H1 (cell line): ENCODE results near the gene NPHP4. TPM values are rescaled to one million over a fixed set of nuclear protein-coding genes. Genes with fewer than 3 reads are reported as not detected.
A peak's percentile ranks its signal among the peaks of the same experiment; 100 is the strongest.

Source experiments
- CTCF ChIA-PET: fragments of 300-600 bp; sonication (Branson Sonifier 250); formaldehyde crosslinking; loops from one replicate; lab custom pipeline; 2021; ENCODE audit not compliant: partially characterized antibody; lab: Charles Lee
- POLR2A ChIA-PET: fragments of 300-600 bp; sonication (Branson Sonifier 250); formaldehyde crosslinking; loops from one replicate; lab custom pipeline; 2021; ENCODE audit warnings: inconsistent platforms; ENCODE audit not compliant: partially characterized antibody; lab: Charles Lee
- DNase-seq, 2 experiments: peaks; one replicate each; pipeline versions ENCODE4 v3.0.0 to v3.0.0-alpha.2; 2010 to 2022; ENCODE audit warnings: low spot score in 2 of 2, low read depth in 1 of 2, mixed read lengths in 1 of 2
- FAIRE-seq: peaks from 2 replicates; lab custom pipeline; 2011; peaks lifted over from hg19 to GRCh38; lab: Jason Lieb, UNC
- H2AFZ ChIP-seq: 2 replicates; pipeline ENCODE4 v1.8.1; 2012; ENCODE audit warnings: low read length, inconsistent platforms
- H2AK5ac ChIP-seq: 2 replicates; pipeline ENCODE4 v1.6.1; 2013; ENCODE audit warnings: low read depth, low read length
- H2BK120ac ChIP-seq: replicated peaks from 2 replicates; pipeline ENCODE3; 2013; ENCODE audit warnings: low read depth, low read length, inconsistent platforms
- H2BK12ac ChIP-seq: 2 replicates; pipeline ENCODE4 v1.6.1; 2013; ENCODE audit warnings: low read depth, low read length
- H2BK15ac ChIP-seq: 2 replicates; pipeline ENCODE4 v1.6.1; 2013; ENCODE audit warnings: low read length
- H2BK20ac ChIP-seq: 2 replicates; pipeline ENCODE4 v1.6.1; 2013; ENCODE audit warnings: low read length
- H2BK5ac ChIP-seq: 2 replicates; pipeline ENCODE4 v1.6.1; 2013; ENCODE audit warnings: low read depth, low read length
- H3K14ac ChIP-seq: 2 replicates; pipeline ENCODE4 v1.6.1; 2013; ENCODE audit warnings: inconsistent platforms; ENCODE audit not compliant: insufficient read length
- H3K18ac ChIP-seq: 2 replicates; pipeline ENCODE4 v1.6.1; 2013; ENCODE audit warnings: low read length; ENCODE audit errors: extremely low read depth
- H3K23ac ChIP-seq: 2 replicates; pipeline ENCODE4 v1.6.1; 2013; ENCODE audit warnings: inconsistent platforms; ENCODE audit not compliant: insufficient read length
- H3K23me2 ChIP-seq: 2 replicates; pipeline ENCODE4 v1.6.1; 2013; ENCODE audit warnings: low read depth, low read length
- H3K27ac ChIP-seq: 2 replicates; pipeline ENCODE4 v1.6.1; 2011; ENCODE audit warnings: low read depth, low read length, inconsistent platforms
- H3K27me3 ChIP-seq, 4 experiments: replicated peaks in 1 of 4; 1 replicate in 1 of 4; 2 replicates in 3 of 4; pipeline versions ENCODE4 v1.6.1 to v1.8.1; 2011 to 2013; ENCODE audit warnings: low read length in 3 of 4, mild to moderate bottlenecking in 3 of 4, inconsistent platforms in 2 of 4, mixed read lengths in 2 of 4, moderate library complexity in 1 of 4; ENCODE audit not compliant: control insufficient read depth in 3 of 4, insufficient read depth in 3 of 4; ENCODE audit errors: extremely low read depth in 1 of 4
- H3K36me3 ChIP-seq, 4 experiments: 2 replicates each; pipeline versions ENCODE4 v1.6.1 to v1.8.1; 2011 to 2013; ENCODE audit warnings: mild to moderate bottlenecking in 4 of 4, low read length in 3 of 4, moderate library complexity in 2 of 4, control low read depth in 1 of 4, inconsistent platforms in 1 of 4; ENCODE audit not compliant: insufficient read depth in 4 of 4, control insufficient read depth in 2 of 4
- H3K4ac ChIP-seq: replicated peaks from 2 replicates; pipeline ENCODE3; 2013; ENCODE audit warnings: low read length, low read depth, mixed read lengths, inconsistent platforms; ENCODE audit not compliant: insufficient read length
- H3K4me1 ChIP-seq, 4 experiments: replicated peaks in 1 of 4; 1 replicate in 1 of 4; 2 replicates in 3 of 4; pipeline versions ENCODE4 v1.6.1 to v1.8.1; 2011 to 2013; ENCODE audit warnings: low read length in 3 of 4, inconsistent platforms in 2 of 4, mixed read lengths in 1 of 4; ENCODE audit not compliant: insufficient read depth in 4 of 4, control insufficient read depth in 3 of 4
- H3K4me2 ChIP-seq, 2 experiments: 2 replicates each; pipeline versions ENCODE4 v1.6.1 to v1.8.1; 2011 to 2013; ENCODE audit warnings: low read depth in 2 of 2, low read length in 2 of 2, control low read depth in 1 of 2, inconsistent platforms in 1 of 2, mild to moderate bottlenecking in 1 of 2; ENCODE audit not compliant: insufficient read depth in 1 of 2
- H3K4me3 ChIP-seq, 4 experiments: fragments of 200-600, 300-600 bp in 1 of 4; sonication (generic), shearing (Covaris generic), sonication (Bioruptor Twin) in 1 of 4; 2 replicates each; pipeline versions ENCODE4 v1.5.1 to v1.8.1; 2011 to 2016; ENCODE audit warnings: low read length in 4 of 4, low read depth in 3 of 4, control low read depth in 2 of 4, inconsistent platforms in 2 of 4, mild to moderate bottlenecking in 2 of 4, mixed read lengths in 1 of 4, moderate library complexity in 1 of 4; ENCODE audit not compliant: insufficient read depth in 2 of 4; ENCODE audit errors: extremely low read depth in 1 of 4
- H3K56ac ChIP-seq: replicated peaks from 2 replicates; pipeline ENCODE3; 2013; ENCODE audit warnings: low read depth, mild to moderate bottlenecking, mixed read lengths, low read length, inconsistent platforms; ENCODE audit not compliant: insufficient read length
- H3K79me1 ChIP-seq: 2 replicates; pipeline ENCODE4 v1.6.1; 2013; ENCODE audit warnings: low read depth, low read length, control low read depth
- H3K79me2 ChIP-seq, 2 experiments: 2 replicates each; pipeline versions ENCODE4 v1.6.1 to v1.8.1; 2012 to 2013; ENCODE audit warnings: low read length in 2 of 2, mild to moderate bottlenecking in 2 of 2, inconsistent platforms in 1 of 2; ENCODE audit not compliant: insufficient read depth in 2 of 2, control insufficient read depth in 1 of 2
- H3K9ac ChIP-seq, 4 experiments: replicated peaks in 1 of 4; 1 replicate in 1 of 4; 2 replicates in 3 of 4; pipeline versions ENCODE4 v1.6.1 to v1.8.1; 2011 to 2013; ENCODE audit warnings: low read depth in 3 of 4, low read length in 3 of 4, control low read depth in 2 of 4, mild to moderate bottlenecking in 2 of 4, moderate library complexity in 2 of 4, inconsistent platforms in 1 of 4; ENCODE audit errors: extremely low read depth in 1 of 4
- H3K9me3 ChIP-seq, 2 experiments: 2 replicates each; pipeline versions ENCODE4 v1.6.1 to v1.8.1; 2012 to 2013; ENCODE audit warnings: mild to moderate bottlenecking in 2 of 2, moderate library complexity in 2 of 2, control low read depth in 1 of 2, inconsistent platforms in 1 of 2, low read depth in 1 of 2, low read length in 1 of 2, mixed read lengths in 1 of 2; ENCODE audit not compliant: insufficient read depth in 2 of 2
- H4K20me1 ChIP-seq, 2 experiments: replicated peaks in 1 of 2; 2 replicates each; pipeline versions ENCODE3 to v1.8.1; 2011 to 2013; ENCODE audit warnings: inconsistent platforms in 2 of 2, low read length in 2 of 2, mild to moderate bottlenecking in 1 of 2; ENCODE audit not compliant: insufficient read depth in 2 of 2, control insufficient read depth in 1 of 2
- H4K5ac ChIP-seq: 2 replicates; pipeline ENCODE4 v1.6.1; 2013; ENCODE audit warnings: low read length, low read depth, mixed read lengths, inconsistent platforms; ENCODE audit not compliant: insufficient read length
- H4K8ac ChIP-seq: 2 replicates; pipeline ENCODE4 v1.8.0; 2013; ENCODE audit warnings: mild to moderate bottlenecking, moderate library complexity, low read length, inconsistent platforms; ENCODE audit not compliant: insufficient read depth; ENCODE audit errors: extremely low read depth
- H4K91ac ChIP-seq: replicated peaks from 2 replicates; pipeline ENCODE3; 2013; ENCODE audit warnings: low read length, mixed read lengths, inconsistent platforms; ENCODE audit not compliant: insufficient read length
- EP300 ChIP-seq, 2 experiments: IDR thresholded peaks; 1 replicate in 1 of 2; 2 replicates in 1 of 2; pipeline ENCODE4 v1.6.1; 2011 to 2012; ENCODE audit warnings: low read depth in 2 of 2, low read length in 2 of 2, mild to moderate bottlenecking in 2 of 2, borderline replicate concordance in 1 of 2, inconsistent platforms in 1 of 2, moderate library complexity in 1 of 2
- POLR2AphosphoS5 ChIP-seq: IDR thresholded peaks from 2 replicates; pipeline ENCODE4 v1.6.1; 2011; ENCODE audit warnings: low read depth, low read length
- RFX5 ChIP-seq: IDR thresholded peaks from 2 replicates; pipeline ENCODE4 v1.6.1; 2011; ENCODE audit warnings: low read depth, low read length, improper control_type of control experiment, borderline replicate concordance
- YY1 ChIP-seq: IDR thresholded peaks from 2 replicates; pipeline ENCODE4 v1.6.1; 2011; ENCODE audit warnings: low read depth, mild to moderate bottlenecking, low read length
- WGBS, 2 experiments: shearing (Covaris generic) in 1 of 2; methylation state at CpG; one replicate each; pipeline versions ENCODE4 v1.1.6 to v1.1.7; 2013 to 2015; ENCODE audit warnings: low lambda C conversion rate in 2 of 2, mixed read lengths in 2 of 2, inconsistent platforms in 1 of 2, low coverage in 1 of 2, missing lambda C conversion rate in 1 of 2; ENCODE audit not compliant: insufficient replicate concordance in 2 of 2, insufficient coverage in 1 of 2, insufficient read length in 1 of 2; ENCODE audit errors: extremely low coverage in 1 of 2, missing lambda C conversion rate in 1 of 2; 5-methylcytosine and 5-hydroxymethylcytosine counted together
- polyA plus RNA-seq, 7 experiments: library from polyadenylated mRNA; depleted of rRNA in 3 of 7; stranded (reverse) in 5 of 7; unstranded in 2 of 7; fragments of >200 nt in 5 of 7; fragments of 200-250 nt in 2 of 7; gene quantifications; 1 replicate in 5 of 7; 2 replicates in 1 of 7; 4 replicates in 1 of 7; pipeline versions ENCODE4 v1.2.1 to v1.2.3, GENCODE V29; 2011 to 2013; ENCODE audit warnings: missing spikeins in 2 of 7, mixed read lengths in 2 of 7
- total RNA-seq: library from RNA; stranded (reverse); fragmentation: NEBNext Ultra II Directional; extraction: Animal tissue kit (Norgen Biotek cat#: 25700); gene quantifications from 2 replicates; pipeline ENCODE4 v1.2.1, GENCODE V29; 2021

NPHP4 gene
- total and polyA plus RNA-seq, 2 of the 8 experiments (the other 6 are each of a cell fraction or from before 2014, with no cell fraction given) = 5.8 to 14.0 TPM

GRCh38 chr1:5940723-5941407 lies 51.4 kb downstream of the NPHP4 start:
- Histone ChIP-seq H2BK15ac (no peak overlapping the region), H3K56ac (peak overlapping the region; percentile 59), H2BK5ac (no peak overlapping the region), H3K27me3 (no peaks in the 10 kb centered on the region), H3K4me2 (no peak overlapping the region), H4K20me1 (no peaks in the 10 kb centered on the region), H3K79me2 (no peaks in the 10 kb centered on the region), H3K79me1 (no peaks in the 10 kb centered on the region; the same call in 1 of the 2 replicates), H2BK20ac (no peak overlapping the region), H3K4me1 (no peaks in the 10 kb centered on the region), H2BK120ac (no peak overlapping the region), H4K8ac (no peak overlapping the region), H4K91ac (no peak overlapping the region), H2BK12ac (no peak overlapping the region), H3K18ac (no peak overlapping the region), H3K36me3 (peaks cover 0 to 9% (median 2%) of the 10 kb centered on the region in 4 experiments; a peak in 5 of 8 replicates), H3K23me2 (no peaks in the 10 kb centered on the region), H3K9me3 (peaks cover 0 to 10% of the 10 kb centered on the region in 2 experiments; a peak in 1 of 4 replicates), H2AK5ac (no peak overlapping the region), H3K4me3 (no peak overlapping the region), H3K27ac (no peak overlapping the region), H3K23ac (no peak overlapping the region), H2AFZ (no peak overlapping the region), H3K14ac (no peak overlapping the region), H3K4ac (no peak overlapping the region), H4K5ac (no peak overlapping the region), H3K9ac (no peak overlapping the region)
- CTCF ChIA-PET = interaction anchor here (0.8 to 1.4 kb wide), 2 partner anchors 13 to 15 kb away, joined by 3 to 4 read pairs; no protein-coding TSS in a partner anchor
- DNase-seq (no peak), FAIRE-seq (no peak)
- 94% methylated on average over 2 of the region's 2 CpGs; no CpG with 5 or more reads in 1 of the 2 experiments for WGBS, 2 experiments
- TF ChIP-seq EP300 (IDR thresholded peaks at IDR 0.05; ENCODE audit: borderline replicate concordance in 1 of 2, low read depth in 2 of 2, low read length in 2 of 2) (no peak), POLR2AphosphoS5 (no peak), YY1 (no peak), RFX5 (no peak)
- POLR2A ChIA-PET = no interaction called here
